ENCODE results near the gene PRRT3.
"Not testable (repeated sequence)": the region's sequence is repeated elsewhere in the genome, so short reads cannot be mapped to it uniquely, and the experiment has no call there.

Gene PRRT3

DNA sequence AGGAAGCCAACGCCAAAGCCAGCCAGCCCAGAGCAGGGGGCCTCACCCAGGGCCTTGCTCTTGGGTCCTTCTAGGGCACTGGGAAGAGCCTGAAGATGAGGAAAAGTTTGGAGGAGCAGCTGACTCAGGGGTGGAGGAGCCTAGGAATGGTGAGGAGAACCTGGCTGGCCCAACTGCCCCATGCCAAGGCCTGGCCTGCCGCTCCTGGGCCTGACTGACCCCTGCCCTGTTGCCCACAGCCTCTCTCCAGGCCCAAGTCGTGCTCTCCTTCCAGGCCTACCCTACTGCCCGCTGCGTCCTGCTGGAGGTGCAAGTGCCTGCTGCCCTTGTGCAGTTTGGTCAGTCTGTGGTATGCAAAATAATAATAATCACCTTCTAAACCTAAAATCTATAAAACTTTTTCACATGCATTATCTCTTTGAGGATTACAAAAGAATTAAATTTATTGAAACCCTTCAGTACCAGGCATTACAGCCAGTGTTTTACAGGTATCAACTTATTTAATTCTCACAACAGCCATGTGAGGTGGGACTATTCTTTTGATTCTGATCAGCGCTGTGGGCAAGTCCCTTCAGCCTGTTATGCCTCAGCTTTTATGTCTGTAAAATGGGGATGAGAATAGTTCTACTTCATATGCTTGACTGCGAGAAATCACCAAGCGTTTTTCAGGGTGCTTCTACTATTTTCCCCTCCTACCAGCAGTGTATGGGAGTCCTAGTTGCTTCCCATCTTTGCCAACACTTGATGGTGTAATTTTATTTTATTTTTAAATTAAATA is 33.8 kb downstream of the PRRT3 start:
- DNase-seq (ENCODE audit: extremely low read depth in 1 of 2, low read depth in 1 of 2) = no peak

DNA sequence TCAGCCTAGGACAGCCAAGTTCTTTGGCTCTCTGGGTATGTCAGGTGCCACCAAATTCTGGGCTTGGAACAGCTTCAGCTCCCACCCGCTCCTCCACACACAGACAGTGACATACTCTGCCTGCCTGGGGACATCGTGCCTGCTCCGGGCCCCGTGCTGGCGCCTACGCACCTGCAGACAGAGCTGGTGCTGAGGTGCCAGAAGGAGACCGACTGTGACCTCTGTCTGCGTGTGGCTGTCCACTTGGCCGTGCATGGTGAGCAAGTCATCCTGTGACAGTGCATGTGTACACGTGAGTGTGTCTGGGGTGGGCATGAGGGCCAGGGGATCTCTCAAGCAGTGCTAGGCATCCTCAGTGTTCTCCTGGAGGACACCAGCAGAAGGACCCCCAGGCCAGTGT is 34.4 kb downstream of the PRRT3 start:
- no peak for DNase-seq (ENCODE audit: extremely low read depth in 1 of 2, low read depth in 1 of 2)

DNA sequence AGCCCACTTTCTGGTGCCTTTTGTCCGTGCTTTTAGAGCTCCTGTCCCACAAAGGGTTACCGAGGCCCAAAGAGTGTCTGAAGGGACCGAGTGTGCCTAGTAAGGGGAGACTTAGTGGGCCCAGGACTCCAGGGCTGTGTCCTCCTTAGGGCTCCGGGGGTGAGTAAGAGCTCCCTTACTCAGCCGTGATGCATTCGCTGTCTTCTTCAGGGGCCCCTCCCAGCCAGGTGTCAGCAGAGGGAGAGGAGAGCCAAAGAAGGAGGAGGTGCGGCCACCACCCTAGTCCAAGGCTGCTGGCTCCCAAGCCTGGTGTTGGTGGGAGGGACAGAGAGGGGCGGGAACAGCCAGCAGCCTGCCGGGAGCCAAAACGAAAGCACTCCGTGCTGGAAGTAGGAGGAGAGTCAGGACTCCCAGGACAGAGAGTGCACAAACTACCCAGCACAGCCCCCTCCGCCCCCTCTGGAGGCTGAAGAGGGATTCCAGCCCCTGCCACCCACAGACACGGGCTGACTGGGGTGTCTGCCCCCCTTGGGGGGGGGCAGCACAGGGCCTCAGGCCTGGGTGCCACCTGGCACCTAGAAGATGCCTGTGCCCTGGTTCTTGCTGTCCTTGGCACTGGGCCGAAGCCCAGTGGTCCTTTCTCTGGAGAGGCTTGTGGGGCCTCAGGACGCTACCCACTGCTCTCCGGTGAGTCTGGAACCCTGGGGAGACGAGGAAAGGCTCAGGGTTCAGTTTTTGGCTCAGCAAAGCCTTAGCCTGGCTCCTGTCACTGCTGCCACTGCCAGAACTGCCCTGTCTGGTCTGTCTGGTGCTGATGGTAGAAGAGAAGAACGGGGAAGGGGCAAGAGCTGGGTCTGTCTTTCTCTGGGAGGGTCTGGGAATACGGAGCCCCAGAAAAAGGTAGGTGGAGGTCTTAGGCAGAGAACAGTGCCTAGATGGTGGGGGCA is 35.2 kb downstream of the PRRT3 start, which contains the start of gene IL17RC:
IL17RC (plus strand) TSS at position 365 of the 947 bp plus-strand sequence; CDS start at position 583, 218 bp downstream.
- DNase-seq (ENCODE audit: extremely low read depth in 1 of 2, low read depth in 1 of 2) = no peak

DNA sequence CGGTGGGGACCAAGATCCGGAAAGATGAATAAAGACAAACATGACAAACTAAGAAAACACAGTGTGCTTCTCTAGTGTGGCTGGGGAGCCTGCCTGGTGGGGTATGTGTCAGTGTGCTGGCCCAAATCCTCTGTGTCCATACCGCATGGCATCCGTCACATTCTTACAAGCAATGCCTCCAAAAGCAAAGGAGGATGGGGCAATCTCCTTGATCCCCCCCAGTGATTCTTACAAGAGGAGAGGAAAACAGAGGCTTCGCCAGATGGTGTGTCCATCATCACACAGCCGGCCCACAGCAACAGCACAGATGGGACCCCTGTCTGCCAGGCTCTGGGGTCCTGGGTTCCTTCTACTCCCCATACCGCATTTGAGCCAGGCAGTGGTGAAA is 35.9 kb downstream of the PRRT3 start:
- no peak for DNase-seq (ENCODE audit: extremely low read depth in 1 of 2, low read depth in 1 of 2)

DNA sequence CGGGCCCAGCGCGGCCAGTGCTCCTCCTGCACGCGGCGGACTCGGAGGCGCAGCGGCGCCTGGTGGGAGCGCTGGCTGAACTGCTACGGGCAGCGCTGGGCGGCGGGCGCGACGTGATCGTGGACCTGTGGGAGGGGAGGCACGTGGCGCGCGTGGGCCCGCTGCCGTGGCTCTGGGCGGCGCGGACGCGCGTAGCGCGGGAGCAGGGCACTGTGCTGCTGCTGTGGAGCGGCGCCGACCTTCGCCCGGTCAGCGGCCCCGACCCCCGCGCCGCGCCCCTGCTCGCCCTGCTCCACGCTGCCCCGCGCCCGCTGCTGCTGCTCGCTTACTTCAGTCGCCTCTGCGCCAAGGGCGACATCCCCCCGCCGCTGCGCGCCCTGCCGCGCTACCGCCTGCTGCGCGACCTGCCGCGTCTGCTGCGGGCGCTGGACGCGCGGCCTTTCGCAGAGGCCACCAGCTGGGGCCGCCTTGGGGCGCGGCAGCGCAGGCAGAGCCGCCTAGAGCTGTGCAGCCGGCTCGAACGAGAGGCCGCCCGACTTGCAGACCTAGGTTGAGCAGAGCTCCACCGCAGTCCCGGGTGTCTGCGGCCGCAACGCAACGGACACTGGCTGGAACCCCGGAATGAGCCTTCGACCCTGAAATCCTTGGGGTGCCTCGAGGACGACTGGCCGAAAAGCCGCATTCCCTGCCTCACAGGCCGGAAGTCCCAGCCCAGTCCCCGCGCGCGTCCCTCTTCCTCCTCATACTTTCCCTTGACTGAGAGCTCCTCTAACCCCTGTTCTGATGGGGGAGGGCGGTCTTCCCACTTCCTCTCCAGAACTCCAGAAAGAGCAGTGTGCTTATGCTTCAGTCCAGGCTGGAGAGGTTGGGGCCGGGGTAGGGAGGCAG is 36.7 kb downstream of the PRRT3 start:
- no peak for DNase-seq (ENCODE audit: extremely low read depth in 1 of 2, low read depth in 1 of 2)

DNA sequence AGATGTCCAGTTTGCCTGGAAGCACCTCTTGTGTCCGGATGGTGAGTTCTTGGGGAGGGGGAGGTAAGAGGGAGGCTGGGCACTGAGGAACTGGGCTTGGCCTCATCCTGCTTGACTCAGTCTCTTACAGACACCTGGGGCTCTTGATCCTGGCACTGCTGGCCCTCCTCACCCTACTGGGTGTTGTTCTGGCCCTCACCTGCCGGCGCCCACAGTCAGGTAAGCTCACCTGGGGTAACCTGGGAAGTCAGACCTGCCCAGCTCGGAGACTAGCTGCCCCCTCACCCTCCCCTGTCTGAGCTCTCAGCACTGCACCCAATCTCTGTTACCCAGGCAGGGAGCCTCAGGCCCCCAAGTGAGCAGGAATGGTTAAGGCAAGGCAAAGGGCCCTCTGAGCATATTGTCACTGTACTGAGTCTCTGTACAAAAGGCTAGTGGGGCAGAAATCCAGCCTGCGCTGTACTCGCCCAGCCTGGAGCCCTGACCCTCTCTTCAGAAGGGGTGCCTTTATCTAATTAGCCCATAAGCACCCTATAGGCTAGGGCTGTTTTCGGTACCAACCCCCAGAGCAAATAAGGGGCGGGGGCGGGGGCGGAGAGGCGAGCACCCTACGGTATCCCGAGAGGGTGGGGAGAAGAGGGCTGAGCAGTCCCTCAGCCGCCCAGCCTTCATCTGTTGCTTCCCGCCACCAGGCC is 37.5 kb downstream of the PRRT3 start:
- DNase-seq (ENCODE audit: extremely low read depth in 1 of 2, low read depth in 1 of 2) = no peak

DNA sequence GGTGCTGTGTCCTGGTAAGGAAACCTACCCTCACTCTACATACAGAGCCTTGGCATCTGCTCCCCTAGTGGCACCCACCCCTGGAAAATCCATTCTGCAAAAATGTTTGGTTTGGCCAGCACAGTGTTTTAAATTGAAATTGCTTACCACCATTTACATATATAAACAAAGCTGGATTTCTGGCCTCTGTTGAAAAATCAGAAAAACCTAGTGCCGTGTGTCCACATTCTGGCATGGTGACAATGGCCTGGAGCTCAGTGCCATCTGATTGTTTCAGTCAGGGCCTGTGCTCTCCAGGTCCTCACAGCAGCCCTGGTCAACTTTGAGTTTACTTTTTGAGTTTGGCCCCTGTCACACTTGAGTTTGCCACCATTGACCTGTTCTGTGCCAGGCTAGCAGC is 38.2 kb downstream of the PRRT3 start:
- no peak for DNase-seq (ENCODE audit: extremely low read depth in 1 of 2, low read depth in 1 of 2)

DNA sequence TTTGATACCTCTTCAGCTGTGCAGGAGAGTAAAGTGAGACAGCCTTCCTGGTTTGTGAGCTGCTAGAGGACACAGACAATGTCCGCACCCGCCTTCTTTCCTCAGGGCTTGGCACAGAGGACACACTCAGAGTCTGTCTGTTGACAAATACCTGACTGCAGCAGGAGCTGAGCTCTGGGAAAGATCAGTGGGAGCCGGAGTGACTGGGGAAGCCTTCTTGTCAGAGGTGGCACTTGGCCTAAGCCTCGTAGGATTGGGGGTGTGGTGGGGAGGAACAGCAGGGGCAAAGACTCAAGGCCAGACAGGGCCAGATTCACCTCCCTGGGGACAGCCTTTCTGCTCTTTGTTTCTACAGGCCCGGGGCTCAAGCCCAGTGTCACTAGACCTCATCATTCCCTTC is 38.6 kb downstream of the PRRT3 start:
- DNase-seq (ENCODE audit: extremely low read depth in 1 of 2, low read depth in 1 of 2) = no peak

DNA sequence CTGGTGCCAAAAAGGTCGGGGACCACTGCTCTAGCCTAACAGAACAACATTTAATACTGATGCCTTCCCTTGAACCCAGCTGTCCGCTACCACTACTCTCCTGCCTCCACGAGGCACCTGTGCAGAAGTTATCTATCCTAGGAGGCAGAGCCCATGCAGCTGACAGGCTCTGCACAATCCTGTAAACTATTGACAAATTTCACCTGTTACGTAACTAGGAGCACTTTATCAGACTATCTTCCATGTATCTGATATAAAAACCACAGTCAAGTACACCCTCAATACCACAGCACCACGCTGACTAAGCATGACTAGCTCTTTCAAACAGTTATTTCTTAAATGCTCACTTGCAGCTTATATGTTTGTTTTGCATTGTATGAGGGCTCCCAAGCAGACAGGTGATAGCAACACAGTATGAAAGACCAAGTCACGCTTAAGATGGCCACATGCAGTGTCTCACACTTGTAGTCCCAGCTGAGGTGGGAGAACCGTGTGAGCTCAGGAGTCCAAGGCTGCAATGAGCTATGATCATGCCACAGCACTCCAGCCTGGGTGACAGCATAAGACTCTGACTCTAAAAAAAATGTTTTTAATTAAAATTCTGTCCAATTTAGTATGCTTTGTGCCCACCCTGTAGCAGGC is 39.8 kb downstream of the PRRT3 start:
- DNase-seq (ENCODE audit: extremely low read depth in 1 of 2, low read depth in 1 of 2) = no peak

DNA sequence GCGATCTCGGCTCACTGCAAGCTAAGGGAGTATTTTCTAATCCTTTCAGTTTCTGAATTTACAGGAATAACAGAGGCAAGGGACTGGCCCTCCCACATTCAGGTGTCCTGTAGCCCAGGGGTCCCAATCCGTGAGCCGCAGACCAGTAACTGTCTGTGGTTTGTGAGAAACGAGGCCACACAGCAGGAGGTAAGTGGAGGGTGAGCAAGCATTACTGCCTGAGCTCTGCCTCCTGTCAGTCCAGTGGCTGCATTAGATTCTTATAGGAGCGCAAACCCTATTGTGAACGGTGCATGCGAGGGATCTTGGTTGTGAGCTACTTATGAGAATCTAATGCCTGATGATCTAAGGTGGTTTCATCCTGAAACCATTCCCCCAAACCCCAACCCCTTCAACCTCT is 40.3 kb downstream of the PRRT3 start:
- no peak for DNase-seq (ENCODE audit: extremely low read depth in 1 of 2, low read depth in 1 of 2)

DNA sequence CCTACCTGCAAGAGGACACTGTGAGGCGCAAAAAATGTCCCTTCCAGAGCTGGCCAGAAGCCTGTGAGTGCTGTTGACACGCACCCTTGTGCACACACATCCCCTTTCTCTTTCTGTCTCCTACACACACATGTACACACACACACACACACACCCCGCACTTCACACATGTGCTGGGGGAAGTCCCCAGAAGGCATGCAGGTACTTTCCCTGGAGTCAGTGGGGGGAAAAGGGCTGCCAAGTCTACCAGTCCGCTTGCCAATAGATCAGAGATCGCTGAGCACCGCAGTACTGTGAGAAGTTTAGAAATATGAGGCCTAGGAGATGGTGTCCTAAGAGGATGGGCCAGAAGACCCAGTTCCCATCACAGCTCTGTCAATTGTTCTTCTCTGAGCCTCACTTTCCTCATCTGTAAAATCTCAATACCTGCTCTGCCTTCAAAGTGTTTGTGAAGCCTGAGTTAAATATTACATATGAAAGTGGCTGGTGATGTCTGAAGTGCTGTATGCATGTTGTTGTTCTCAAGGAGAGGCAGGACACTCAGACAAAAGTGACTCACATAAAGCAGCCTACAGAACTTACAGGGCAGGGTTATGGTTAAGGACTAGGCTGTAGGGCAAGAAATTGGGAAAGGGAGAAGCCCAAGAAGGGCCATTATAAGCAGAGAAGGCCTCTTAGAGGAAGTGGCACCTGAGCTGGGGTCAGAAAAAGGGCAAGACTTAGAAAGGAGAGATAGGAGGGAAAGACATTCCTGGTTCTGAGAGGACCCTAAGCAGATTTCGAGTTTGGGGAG is 42.8 kb downstream of the PRRT3 start:
- DNase-seq (ENCODE audit: extremely low read depth in 1 of 2, low read depth in 1 of 2) = no peak

DNA sequence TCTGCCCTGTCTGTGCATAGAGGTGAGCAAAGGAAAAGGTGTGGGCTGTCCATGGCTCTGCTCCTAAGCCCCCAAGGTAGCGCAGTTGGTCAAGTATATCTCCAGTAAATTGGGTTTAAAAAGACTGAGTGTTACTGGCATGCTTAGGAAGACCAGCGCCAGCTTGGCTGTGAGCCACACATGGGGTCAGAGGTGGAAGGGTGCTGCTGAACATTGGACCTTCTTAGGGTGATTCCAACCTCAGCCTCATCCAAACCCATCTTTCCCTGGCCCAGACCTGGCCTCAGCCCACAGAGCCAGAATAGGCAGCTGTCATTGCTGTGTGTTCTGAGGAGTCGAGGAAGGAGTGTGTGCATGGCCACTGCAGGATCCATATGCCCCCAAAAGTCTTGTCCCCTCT is 43.9 kb downstream of the PRRT3 start:
- no peak for DNase-seq (ENCODE audit: extremely low read depth in 1 of 2, low read depth in 1 of 2)

DNA sequence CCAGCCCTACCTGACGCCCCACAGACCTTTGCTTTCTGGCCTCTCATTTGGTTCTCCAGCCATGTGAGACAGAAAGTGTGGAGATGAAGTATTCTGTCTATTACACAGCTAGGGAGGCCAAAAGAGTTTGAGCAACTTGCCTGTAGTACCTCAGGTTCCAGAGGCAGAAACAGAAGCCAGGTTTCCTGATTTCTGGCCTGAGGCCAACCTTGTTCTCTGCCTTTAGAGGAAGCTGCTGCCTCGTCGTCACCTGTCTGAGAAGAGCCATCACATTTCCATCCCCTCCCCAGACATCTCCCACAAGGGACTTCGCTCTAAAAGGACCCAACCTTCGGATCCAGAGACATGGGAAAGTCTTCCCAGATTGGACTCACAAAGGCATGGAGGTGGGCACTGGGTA is 45.7 kb downstream of the PRRT3 start:
- no peak for DNase-seq (ENCODE audit: extremely low read depth in 1 of 2, low read depth in 1 of 2)

DNA sequence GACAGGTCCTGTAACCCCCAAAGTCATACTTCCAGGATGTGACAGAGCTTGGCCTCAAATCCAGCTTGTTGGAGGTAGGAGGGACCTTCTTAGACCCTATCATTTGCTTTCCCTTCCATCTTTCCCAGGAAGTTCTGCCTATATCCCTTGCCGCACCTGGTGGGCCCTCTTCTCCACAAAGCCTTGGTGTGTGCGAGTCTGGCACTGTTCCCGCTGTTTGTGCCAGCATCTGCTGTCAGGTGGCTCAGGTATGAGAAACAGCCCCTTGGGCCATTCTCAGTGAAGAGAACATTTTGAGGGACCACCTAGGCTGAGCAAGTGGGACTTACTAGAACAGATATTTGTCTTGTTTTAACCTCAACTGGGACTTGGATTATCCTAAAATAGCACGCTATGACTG is 48.3 kb downstream of the PRRT3 start:
- no peak for DNase-seq (ENCODE audit: extremely low read depth in 1 of 2, low read depth in 1 of 2)

DNA sequence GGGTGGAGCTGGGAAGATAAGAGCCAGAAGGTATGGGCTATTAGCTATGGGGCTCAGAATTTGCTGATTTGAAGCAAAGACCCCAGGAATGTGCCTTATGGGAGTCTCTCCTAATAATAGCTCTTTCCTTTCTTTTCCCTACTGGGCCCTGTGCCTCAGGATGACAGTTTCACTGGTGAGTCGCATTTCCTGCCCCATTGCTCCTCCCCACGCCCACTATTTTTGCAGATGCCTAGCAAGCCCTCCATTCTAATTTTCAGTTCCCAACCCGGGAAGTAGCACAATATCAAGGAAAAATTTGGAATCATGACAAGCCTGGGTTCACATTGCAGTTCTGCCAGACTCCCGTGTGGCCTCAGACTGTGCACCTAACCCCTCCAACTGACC is 49.0 kb downstream of the PRRT3 start:
- no peak for DNase-seq (ENCODE audit: extremely low read depth in 1 of 2, low read depth in 1 of 2)

DNA sequence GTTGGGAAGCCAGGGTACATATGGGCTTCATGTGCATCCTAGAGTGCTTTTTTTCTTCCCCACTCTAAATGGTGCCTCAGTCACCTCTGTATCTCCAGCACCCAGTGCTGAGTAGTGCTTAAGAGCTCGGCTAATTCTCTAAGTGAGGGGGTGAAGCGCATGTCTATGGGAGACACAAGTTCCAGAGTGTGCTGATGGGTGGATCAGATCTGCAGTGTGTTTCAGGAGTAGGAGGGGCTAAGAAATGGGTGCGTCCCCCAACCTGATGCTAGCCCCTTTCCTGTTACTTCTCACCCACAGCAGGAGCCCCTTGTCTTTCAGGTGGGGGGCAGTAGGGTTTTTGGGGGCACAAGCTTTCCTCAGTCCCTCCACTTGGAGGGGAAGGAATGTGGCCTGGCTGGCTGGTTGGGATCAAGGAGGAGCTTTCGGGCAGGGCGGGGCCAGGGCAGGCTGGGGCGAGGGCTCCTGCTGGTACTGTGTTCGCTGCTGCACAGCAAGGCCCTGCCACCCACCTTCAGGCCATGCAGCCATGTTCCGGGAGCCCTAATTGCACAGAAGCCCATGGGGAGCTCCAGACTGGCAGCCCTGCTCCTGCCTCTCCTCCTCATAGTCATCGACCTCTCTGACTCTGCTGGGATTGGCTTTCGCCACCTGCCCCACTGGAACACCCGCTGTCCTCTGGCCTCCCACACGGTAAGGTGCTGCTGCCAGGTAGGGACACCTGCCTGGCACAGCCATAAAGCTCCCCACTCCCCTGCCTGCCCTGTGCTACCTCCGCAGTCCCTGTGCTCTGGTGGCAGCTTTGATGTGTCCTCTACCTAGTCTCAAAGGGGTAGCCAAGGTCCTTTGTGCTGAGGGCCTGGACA is 49.6 kb downstream of the PRRT3 start, which contains the start of gene IL17RE:
IL17RE (plus strand) TSS at position 477 of the 866 bp plus-strand sequence; CDS start at position 562, 85 bp downstream.
- no peak for DNase-seq (ENCODE audit: extremely low read depth in 1 of 2, low read depth in 1 of 2)

DNA sequence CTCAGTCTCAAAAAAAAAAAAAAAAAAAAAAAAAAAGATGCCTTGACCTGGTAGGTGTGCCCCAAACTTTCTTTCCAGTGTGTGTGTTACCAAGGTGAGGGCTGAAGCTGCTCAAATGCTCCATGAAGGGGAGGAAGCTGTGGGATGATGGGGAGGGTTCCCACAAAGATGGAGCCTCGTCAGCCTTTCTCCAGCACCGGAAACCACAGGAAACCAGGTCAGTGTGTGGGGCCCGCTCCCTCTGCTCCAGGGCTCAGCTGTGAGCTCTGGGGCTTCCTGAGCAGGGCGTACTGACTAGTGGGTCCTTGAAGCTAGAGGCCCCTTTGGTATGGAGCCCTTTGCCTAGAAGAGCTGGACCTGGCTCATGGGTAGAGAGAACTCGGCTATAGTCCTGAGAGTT is 50.2 kb downstream of the PRRT3 start:
- DNase-seq (ENCODE audit: extremely low read depth in 1 of 2, low read depth in 1 of 2) = no peak

DNA sequence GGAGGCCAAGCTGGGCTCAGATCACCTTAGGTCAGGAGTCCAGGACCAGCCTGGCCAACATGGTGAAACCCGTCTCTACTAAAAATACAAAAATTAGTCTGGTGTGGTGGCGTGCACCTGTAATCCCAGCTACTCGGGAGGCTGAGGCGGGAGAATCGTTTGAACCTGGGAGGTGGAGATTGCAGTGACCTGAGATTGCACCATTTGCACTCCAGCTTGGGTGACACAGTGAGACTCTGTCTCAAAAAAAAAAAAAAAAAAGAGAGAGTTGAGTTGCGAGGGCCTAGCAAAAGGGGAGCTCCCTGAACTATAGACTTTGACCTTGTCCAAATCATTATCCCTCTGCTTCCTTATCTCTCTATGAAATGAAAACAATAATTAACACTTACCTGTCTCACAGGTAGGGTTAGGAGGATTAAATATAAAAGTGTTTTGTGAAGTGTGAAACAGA is 51.2 kb downstream of the PRRT3 start:
- DNase-seq (ENCODE audit: extremely low read depth in 1 of 2, low read depth in 1 of 2) = not testable (repeated sequence)

Data from activated CD8-positive, alpha-beta memory T cell treated with anti-CD3 and anti-CD28 coated beads for 1 hour (primary cell).